Measurements from ENCODE around the gene PRKG1.
A peak's percentile ranks its signal among the peaks of the same experiment; 100 is the strongest.

Gene PRKG1

DNA sequence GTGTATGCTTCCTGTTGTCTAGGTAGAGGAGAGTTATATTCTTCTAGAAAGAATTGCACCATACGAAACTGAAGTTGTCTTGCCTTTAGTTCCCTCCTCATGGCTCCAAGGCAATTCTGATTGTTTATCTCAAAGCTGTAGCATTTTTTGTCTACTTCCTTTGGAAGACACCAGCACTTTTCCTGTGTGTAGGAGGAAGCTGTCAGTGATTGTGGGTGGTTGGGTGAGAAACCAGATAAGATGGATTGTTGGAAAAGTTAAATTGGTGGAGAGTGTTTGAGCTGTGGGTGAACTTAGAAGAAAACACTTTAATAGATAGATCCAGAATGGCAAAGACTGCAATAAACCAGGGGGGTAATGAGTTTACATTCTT, 637.2 kb downstream of the PRKG1 start:
- no peak overlapping the region for H3K14ac ChIP-seq (ENCODE audit: low read length)
- no peaks in the 10 kb centered on the region for H3K79me2 ChIP-seq (ENCODE audit: control insufficient read depth, insufficient read depth, low read length, poor library complexity)
- no peak overlapping the region for H2BK120ac ChIP-seq (ENCODE audit: insufficient read depth, low read length, poor library complexity)
- H3K27ac ChIP-seq (ENCODE audit: low read depth, low read length), result no peak overlapping the region
- H3K4me3 ChIP-seq (ENCODE audit: low read depth, low read length), result no peak overlapping the region
- peaks cover under 1 to 3% of the 10 kb centered on the region in 2 experiments for H3K4me1 ChIP-seq (ENCODE audit: control insufficient read depth in 1 of 2, insufficient read depth in 2 of 2, low read length in 2 of 2)
- no peak overlapping the region for H3K9ac ChIP-seq (ENCODE audit: low read length)
- no peak overlapping the region for H3K4me2 ChIP-seq (ENCODE audit: low read length)
- no peak overlapping the region for H4K8ac ChIP-seq (ENCODE audit: low read depth, low read length)
- WGBS (ENCODE audit: extremely low coverage, insufficient coverage, insufficient read length), result no CpG with 5 or more reads among the region's 1 CpG
- H2BK12ac ChIP-seq (ENCODE audit: low read length), result no peak overlapping the region
- peak; percentile 22 to 77 for DNase-seq
- no peak overlapping the region for H2AFZ ChIP-seq (ENCODE audit: insufficient read depth, low read length, poor library complexity)
- H3K27me3 ChIP-seq (ENCODE audit: insufficient read depth, low read length), result no peaks in the 10 kb centered on the region
- H2BK5ac ChIP-seq (ENCODE audit: low read depth, low read length, poor library complexity), result no peak overlapping the region
- no peak overlapping the region for H3K23ac ChIP-seq (ENCODE audit: low read length)
- no peak overlapping the region for H4K12ac ChIP-seq (ENCODE audit: low read depth, low read length)
- no peak overlapping the region for H3K4ac ChIP-seq (ENCODE audit: low read depth, low read length)
- no peak overlapping the region for H2AK5ac ChIP-seq (ENCODE audit: low read length)
- no peak overlapping the region for H3K18ac ChIP-seq (ENCODE audit: low read length)
- peaks cover 3% of the 10 kb centered on the region for H3K79me1 ChIP-seq (ENCODE audit: low read length)
- no peak overlapping the region for H4K91ac ChIP-seq (ENCODE audit: low read depth, low read length)
- H3K36me3 ChIP-seq (ENCODE audit: control insufficient read depth in 1 of 2, insufficient read depth in 2 of 2, low read length in 2 of 2), result no peaks in the 10 kb centered on the region
- H3K9me3 ChIP-seq (ENCODE audit: insufficient read depth, low read depth, low read length), result no peaks in the 10 kb centered on the region

DNA sequence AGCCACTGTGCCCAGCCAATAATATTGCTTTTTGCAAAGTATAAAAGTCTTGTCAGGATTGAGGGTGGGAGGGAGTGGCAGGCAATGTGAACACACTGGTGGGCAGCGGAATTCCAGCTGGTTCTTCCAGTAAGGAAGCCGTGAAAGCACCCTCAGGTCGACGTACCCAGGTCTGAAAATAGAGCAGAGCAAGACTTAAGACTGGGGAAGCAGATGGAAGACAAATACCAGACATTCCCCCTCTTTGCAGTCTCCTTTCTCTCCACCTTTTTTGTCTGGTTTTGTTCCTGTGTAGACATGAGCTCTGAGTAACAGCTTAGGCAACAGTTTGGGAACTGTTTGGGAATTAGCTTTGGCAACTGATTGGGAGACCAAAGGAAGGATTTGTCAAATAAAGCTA, 642.7 kb downstream of the PRKG1 start:
- no peaks in the 10 kb centered on the region for H3K27me3 ChIP-seq (ENCODE audit: insufficient read depth, low read length)
- H2BK12ac ChIP-seq (ENCODE audit: low read length), result no peak overlapping the region
- DNase-seq, result peak; percentile 72 to 77
- H3K14ac ChIP-seq (ENCODE audit: low read length), result peak overlapping the region; percentile 95
- no peak overlapping the region for H2AFZ ChIP-seq (ENCODE audit: insufficient read depth, low read length, poor library complexity)
- no peaks in the 10 kb centered on the region for H3K79me2 ChIP-seq (ENCODE audit: control insufficient read depth, insufficient read depth, low read length, poor library complexity)
- H4K8ac ChIP-seq (ENCODE audit: low read depth, low read length), result peak overlapping the region; percentile 44
- H3K4ac ChIP-seq (ENCODE audit: low read depth, low read length), result no peak overlapping the region
- H3K4me3 ChIP-seq (ENCODE audit: low read depth, low read length), result no peak overlapping the region
- no peak overlapping the region for H3K4me2 ChIP-seq (ENCODE audit: low read length)
- no peak overlapping the region for H2AK5ac ChIP-seq (ENCODE audit: low read length)
- no peak overlapping the region for H4K12ac ChIP-seq (ENCODE audit: low read depth, low read length)
- WGBS (ENCODE audit: extremely low coverage, insufficient coverage, insufficient read length), result no CpG with 5 or more reads among the region's 4 CpGs
- H3K23ac ChIP-seq (ENCODE audit: low read length), result no peak overlapping the region
- H3K9ac ChIP-seq (ENCODE audit: low read length), result no peak overlapping the region
- H3K79me1 ChIP-seq (ENCODE audit: low read length), result peaks cover 12% of the 10 kb centered on the region
- H2BK5ac ChIP-seq (ENCODE audit: low read depth, low read length, poor library complexity), result peak overlapping the region; percentile 16
- H3K4me1 ChIP-seq (ENCODE audit: control insufficient read depth in 1 of 2, insufficient read depth in 2 of 2, low read length in 2 of 2), result peaks cover 2 to 11% of the 10 kb centered on the region in 2 experiments
- H2BK120ac ChIP-seq (ENCODE audit: insufficient read depth, low read length, poor library complexity), result peak overlapping the region; percentile 56
- no peaks in the 10 kb centered on the region for H3K36me3 ChIP-seq (ENCODE audit: control insufficient read depth in 1 of 2, insufficient read depth in 2 of 2, low read length in 2 of 2)
- H4K91ac ChIP-seq (ENCODE audit: low read depth, low read length), result peak overlapping the region; percentile 81
- no peaks in the 10 kb centered on the region for H3K9me3 ChIP-seq (ENCODE audit: insufficient read depth, low read depth, low read length)
- H3K27ac ChIP-seq (ENCODE audit: low read depth, low read length), result peak overlapping the region; percentile 86
- H3K18ac ChIP-seq (ENCODE audit: low read length), result no peak overlapping the region

- DNase-seq, result peak; percentile 96 to 99
Observed at GRCh38 chr10:51718804-51719291, 644.6 kb downstream of the PRKG1 start.

GRCh38 chr10:51724038-51724437, 649.8 kb downstream of the PRKG1 start:
- H3K18ac ChIP-seq (ENCODE audit: low read length), result no peak overlapping the region
- no peaks in the 10 kb centered on the region for H3K27me3 ChIP-seq (ENCODE audit: insufficient read depth, low read length)
- H3K79me2 ChIP-seq (ENCODE audit: control insufficient read depth, insufficient read depth, low read length, poor library complexity), result no peaks in the 10 kb centered on the region
- H4K8ac ChIP-seq (ENCODE audit: low read depth, low read length), result no peak overlapping the region
- H3K36me3 ChIP-seq (ENCODE audit: control insufficient read depth in 1 of 2, insufficient read depth in 2 of 2, low read length in 2 of 2), result no peaks in the 10 kb centered on the region
- no peak overlapping the region for H3K14ac ChIP-seq (ENCODE audit: low read length)
- no peak overlapping the region for H3K4me2 ChIP-seq (ENCODE audit: low read length)
- DNase-seq, result no peak
- H3K4me3 ChIP-seq (ENCODE audit: low read depth, low read length), result no peak overlapping the region
- H4K12ac ChIP-seq (ENCODE audit: low read depth, low read length), result no peak overlapping the region
- no peak overlapping the region for H2BK5ac ChIP-seq (ENCODE audit: low read depth, low read length, poor library complexity)
- no peak overlapping the region for H3K27ac ChIP-seq (ENCODE audit: low read depth, low read length)
- no peak overlapping the region for H2AK5ac ChIP-seq (ENCODE audit: low read length)
- H3K9ac ChIP-seq (ENCODE audit: low read length), result no peak overlapping the region
- H2BK120ac ChIP-seq (ENCODE audit: insufficient read depth, low read length, poor library complexity), result no peak overlapping the region
- no peak overlapping the region for H2AFZ ChIP-seq (ENCODE audit: insufficient read depth, low read length, poor library complexity)
- H3K23ac ChIP-seq (ENCODE audit: low read length), result no peak overlapping the region
- H3K4me1 ChIP-seq (ENCODE audit: control insufficient read depth in 1 of 2, insufficient read depth in 2 of 2, low read length in 2 of 2), result no peaks in the 10 kb centered on the region
- no CpG with 5 or more reads among the region's 1 CpG for WGBS (ENCODE audit: extremely low coverage, insufficient coverage, insufficient read length)
- H3K4ac ChIP-seq (ENCODE audit: low read depth, low read length), result no peak overlapping the region
- H3K79me1 ChIP-seq (ENCODE audit: low read length), result peaks cover 3% of the 10 kb centered on the region
- no peak overlapping the region for H2BK12ac ChIP-seq (ENCODE audit: low read length)
- H4K91ac ChIP-seq (ENCODE audit: low read depth, low read length), result no peak overlapping the region
- H3K9me3 ChIP-seq (ENCODE audit: insufficient read depth, low read depth, low read length), result no peaks in the 10 kb centered on the region

More at GRCh38 chr10:51718804-51719291, 644.6 kb downstream of the PRKG1 start:
- H3K4me3 ChIP-seq (ENCODE audit: low read depth, low read length), result no peak overlapping the region
- no peaks in the 10 kb centered on the region for H3K9me3 ChIP-seq (ENCODE audit: insufficient read depth, low read depth, low read length)
- H3K27ac ChIP-seq (ENCODE audit: low read depth, low read length), result peak overlapping the region; percentile 54
- no peak overlapping the region for H3K18ac ChIP-seq (ENCODE audit: low read length)
- no peak overlapping the region for H3K23ac ChIP-seq (ENCODE audit: low read length)
- no peaks in the 10 kb centered on the region for H3K36me3 ChIP-seq (ENCODE audit: control insufficient read depth in 1 of 2, insufficient read depth in 2 of 2, low read length in 2 of 2)
- no peak overlapping the region for H3K4me2 ChIP-seq (ENCODE audit: low read length)
- H3K79me1 ChIP-seq (ENCODE audit: low read length), result peaks cover 12% of the 10 kb centered on the region
- H3K27me3 ChIP-seq (ENCODE audit: insufficient read depth, low read length), result no peaks in the 10 kb centered on the region
- H4K12ac ChIP-seq (ENCODE audit: low read depth, low read length), result no peak overlapping the region
- no peaks in the 10 kb centered on the region for H3K79me2 ChIP-seq (ENCODE audit: control insufficient read depth, insufficient read depth, low read length, poor library complexity)
- H3K14ac ChIP-seq (ENCODE audit: low read length), result no peak overlapping the region
- H2BK12ac ChIP-seq (ENCODE audit: low read length), result peak overlapping the region; percentile 40
- no peak overlapping the region for H2BK5ac ChIP-seq (ENCODE audit: low read depth, low read length, poor library complexity)
- H3K9ac ChIP-seq (ENCODE audit: low read length), result no peak overlapping the region
- H3K4ac ChIP-seq (ENCODE audit: low read depth, low read length), result no peak overlapping the region
- H4K91ac ChIP-seq (ENCODE audit: low read depth, low read length), result no peak overlapping the region
- H2AK5ac ChIP-seq (ENCODE audit: low read length), result no peak overlapping the region
- no peak overlapping the region for H2AFZ ChIP-seq (ENCODE audit: insufficient read depth, low read length, poor library complexity)
- no peak overlapping the region for H4K8ac ChIP-seq (ENCODE audit: low read depth, low read length)
- peak overlapping the region; percentile 33 for H2BK120ac ChIP-seq (ENCODE audit: insufficient read depth, low read length, poor library complexity)
- H3K4me1 ChIP-seq (ENCODE audit: control insufficient read depth in 1 of 2, insufficient read depth in 2 of 2, low read length in 2 of 2), result peaks cover 2 to 11% of the 10 kb centered on the region in 2 experiments

Measured in trophoblast cell (in vitro differentiated cells and primary cell).